Vagina (tissue), 2 donors: ENCODE data around the gene SCN9A. TPM values are rescaled to one million over a fixed set of nuclear protein-coding genes. Genes with fewer than 3 reads are reported as not detected.

Experiments used
- DNase-seq, 2 donors: peaks; one replicate each; pipeline ENCODE4 v3.0.0-alpha.2; 2017; ENCODE audit errors: extremely low spot score in 2 of 2
- H3K27ac ChIP-seq: fragments of 200-600 bp; sonication (generic); one replicate; pipeline ENCODE4 v1.5.1; 2019
- H3K27me3 ChIP-seq: fragments of 200-600 bp; sonication (generic); one replicate; pipeline ENCODE4 v1.5.1; 2019
- H3K36me3 ChIP-seq, 2 donors: fragments of 200-600 bp; sonication (generic); one replicate each; pipeline ENCODE4 v1.5.1; 2017 to 2019
- H3K4me1 ChIP-seq: fragments of 200-600 bp; sonication (generic); one replicate; pipeline ENCODE4 v1.5.1; 2019
- H3K4me3 ChIP-seq, 2 donors: fragments of 200-600 bp; sonication (generic); 1 replicate in 1 of 2; 2 replicates in 1 of 2; pipeline ENCODE4 v1.5.1; 2016 to 2019
- H3K9me3 ChIP-seq: fragments of 200-600 bp; sonication (generic); one replicate; pipeline ENCODE4 v1.5.1; 2019
- POLR2A ChIP-seq, 2 donors: fragments of 450-650 bp; IDR thresholded peaks; one replicate each; pipeline ENCODE4 v1.6.1; 2017; ENCODE audit warnings: antibody characterized with exemption in 2 of 2, mild to moderate bottlenecking in 2 of 2, moderate library complexity in 2 of 2
- POLR2AphosphoS5 ChIP-seq, 2 donors: sonication (generic); formaldehyde crosslinking; IDR thresholded peaks; one replicate each; pipeline ENCODE4 v1.9.0; 2017; ENCODE audit warnings: antibody characterized with exemption in 2 of 2, mild to moderate bottlenecking in 2 of 2, low read depth in 1 of 2; ENCODE audit not compliant: insufficient read depth in 1 of 2
- intact Hi-C: fragments of 100-400 bp; cut with DNase I; formaldehyde crosslinking; loops from one replicate; pipeline ENCODE4 v1.15.1; 2023
- total RNA-seq: library from RNA; depleted of rRNA; stranded (reverse); fragments of >200 nt; gene quantifications from one replicate; pipeline ENCODE4 v1.2.3, GENCODE V29; 2016
- TF ChIP-seq, protein P1 (sequence below), 3 experiments: fragments of 450-650 bp in 2 of 3; fragments of 200-600 bp in 1 of 3; sonication (generic) in 1 of 3; IDR thresholded peaks; one replicate each; pipeline ENCODE4 v1.5.1; 2017 to 2019; ENCODE audit warnings: antibody characterized with exemption in 3 of 3, mild to moderate bottlenecking in 2 of 3, moderate library complexity in 2 of 3

Gene SCN9A
- total RNA-seq, 1 donor from 2014 or later: 4.9 TPM

DNA sequence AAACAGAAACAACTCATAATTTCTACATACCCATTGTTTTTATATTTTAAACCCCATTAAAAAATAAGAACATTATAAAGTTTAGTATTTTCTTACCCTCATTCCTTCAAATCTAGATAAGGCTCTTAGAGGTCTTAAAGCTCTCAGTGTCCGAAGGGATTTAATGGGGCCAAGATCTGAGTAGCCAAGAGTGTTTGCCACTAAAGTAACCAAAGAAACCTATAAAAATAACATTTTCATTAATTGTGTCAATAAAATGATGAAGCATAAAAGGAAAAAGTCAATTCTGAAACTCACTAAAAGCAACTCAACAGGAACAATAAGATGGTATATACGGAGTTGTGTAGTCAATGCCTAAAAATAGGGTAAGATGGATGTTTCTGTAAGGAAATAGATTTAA, 142.5 kb downstream of the SCN9A start:
- no peak overlapping the region for H3K27ac ChIP-seq
- no peaks in the 10 kb centered on the region for H3K27me3 ChIP-seq
- intact Hi-C loops: no loop called here
- no peak for DNase-seq
- no peaks in the 10 kb centered on the region for H3K4me1 ChIP-seq
- H3K9me3 ChIP-seq: no peaks in the 10 kb centered on the region
- H3K4me3 ChIP-seq: no peak overlapping the region
- H3K36me3 ChIP-seq: no peaks in the 10 kb centered on the region
- TF ChIP-seq, protein P1, sequence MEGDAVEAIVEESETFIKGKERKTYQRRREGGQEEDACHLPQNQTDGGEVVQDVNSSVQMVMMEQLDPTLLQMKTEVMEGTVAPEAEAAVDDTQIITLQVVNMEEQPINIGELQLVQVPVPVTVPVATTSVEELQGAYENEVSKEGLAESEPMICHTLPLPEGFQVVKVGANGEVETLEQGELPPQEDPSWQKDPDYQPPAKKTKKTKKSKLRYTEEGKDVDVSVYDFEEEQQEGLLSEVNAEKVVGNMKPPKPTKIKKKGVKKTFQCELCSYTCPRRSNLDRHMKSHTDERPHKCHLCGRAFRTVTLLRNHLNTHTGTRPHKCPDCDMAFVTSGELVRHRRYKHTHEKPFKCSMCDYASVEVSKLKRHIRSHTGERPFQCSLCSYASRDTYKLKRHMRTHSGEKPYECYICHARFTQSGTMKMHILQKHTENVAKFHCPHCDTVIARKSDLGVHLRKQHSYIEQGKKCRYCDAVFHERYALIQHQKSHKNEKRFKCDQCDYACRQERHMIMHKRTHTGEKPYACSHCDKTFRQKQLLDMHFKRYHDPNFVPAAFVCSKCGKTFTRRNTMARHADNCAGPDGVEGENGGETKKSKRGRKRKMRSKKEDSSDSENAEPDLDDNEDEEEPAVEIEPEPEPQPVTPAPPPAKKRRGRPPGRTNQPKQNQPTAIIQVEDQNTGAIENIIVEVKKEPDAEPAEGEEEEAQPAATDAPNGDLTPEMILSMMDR (IDR thresholded peaks at IDR 0.05): no peak
- TF ChIP-seq POLR2A (IDR thresholded peaks at IDR 0.05) (no peak), POLR2AphosphoS5 (IDR thresholded peaks at IDR 0.05; ENCODE audit: insufficient read depth in 1 of 2, low read depth in 1 of 2) (no peak)

- no peak for DNase-seq
- Histone ChIP-seq H3K9me3 (no peaks in the 10 kb centered on the region), H3K36me3 (no peaks in the 10 kb centered on the region), H3K27me3 (no peaks in the 10 kb centered on the region), H3K27ac (no peak overlapping the region), H3K4me3 (no peak overlapping the region), H3K4me1 (no peaks in the 10 kb centered on the region)
- intact Hi-C loops: no loop called here
- no peak for TF ChIP-seq POLR2A (IDR thresholded peaks at IDR 0.05)
- TF ChIP-seq, protein P1 (IDR thresholded peaks at IDR 0.05): no peak
- TF ChIP-seq POLR2AphosphoS5 (IDR thresholded peaks at IDR 0.05; ENCODE audit: insufficient read depth in 1 of 2, low read depth in 1 of 2): no peak
Observed at GRCh38 chr2:166230724-166231070, 145.0 kb downstream of the SCN9A start.

GRCh38 chr2:166230024-166230723, 145.6 kb downstream of the SCN9A start:
- intact Hi-C loops: no loop called here
- H3K4me1 ChIP-seq: no peaks in the 10 kb centered on the region
- H3K4me3 ChIP-seq: no peak overlapping the region
- H3K27me3 ChIP-seq: no peaks in the 10 kb centered on the region
- no peak for DNase-seq
- H3K9me3 ChIP-seq: no peaks in the 10 kb centered on the region
- no peaks in the 10 kb centered on the region for H3K36me3 ChIP-seq
- H3K27ac ChIP-seq: no peak overlapping the region
- TF ChIP-seq POLR2A (IDR thresholded peaks at IDR 0.05): no peak
- no peak for TF ChIP-seq POLR2AphosphoS5 (IDR thresholded peaks at IDR 0.05; ENCODE audit: insufficient read depth in 1 of 2, low read depth in 1 of 2)
- TF ChIP-seq, protein P1 (IDR thresholded peaks at IDR 0.05): no peak

- TF ChIP-seq POLR2AphosphoS5 (IDR thresholded peaks at IDR 0.05; ENCODE audit: insufficient read depth in 1 of 2, low read depth in 1 of 2): no peak
- TF ChIP-seq, protein P1 (IDR thresholded peaks at IDR 0.05): no peak
- no peak for TF ChIP-seq POLR2A (IDR thresholded peaks at IDR 0.05)
- H3K4me1 ChIP-seq: no peaks in the 10 kb centered on the region
- intact Hi-C loops: no loop called here
- no peaks in the 10 kb centered on the region for H3K9me3 ChIP-seq
- DNase-seq: no peak
- no peaks in the 10 kb centered on the region for H3K36me3 ChIP-seq
- no peak overlapping the region for H3K4me3 ChIP-seq
- no peak overlapping the region for H3K27ac ChIP-seq
- no peaks in the 10 kb centered on the region for H3K27me3 ChIP-seq
Observed at GRCh38 chr2:166229678-166230023, 146.1 kb downstream of the SCN9A start.

DNA sequence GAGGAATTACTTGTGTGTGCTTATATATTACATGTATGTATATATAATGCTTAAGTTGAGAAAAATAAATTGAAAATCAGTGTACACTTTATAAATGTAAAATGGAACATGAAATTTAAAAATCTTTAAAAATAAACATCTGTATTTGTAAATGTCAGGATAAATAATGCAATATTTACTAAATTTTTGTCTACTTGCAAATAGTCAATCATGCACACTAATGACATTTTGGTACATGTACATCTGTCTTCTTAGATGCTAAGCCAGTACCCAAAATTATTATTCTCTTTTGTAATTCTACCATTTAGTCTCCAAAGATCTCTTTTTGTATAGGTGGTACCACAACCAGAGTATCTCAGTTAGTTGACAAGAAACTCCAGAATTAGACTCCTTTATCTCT, 151.5 kb downstream of the SCN9A start:
- TF ChIP-seq, protein P1 (IDR thresholded peaks at IDR 0.05): no peak
- TF ChIP-seq POLR2AphosphoS5 (IDR thresholded peaks at IDR 0.05; ENCODE audit: insufficient read depth in 1 of 2, low read depth in 1 of 2): no peak
- TF ChIP-seq POLR2A (IDR thresholded peaks at IDR 0.05): no peak
- Histone ChIP-seq H3K9me3 (no peaks in the 10 kb centered on the region), H3K27me3 (no peaks in the 10 kb centered on the region), H3K27ac (no peak overlapping the region), H3K4me1 (no peaks in the 10 kb centered on the region), H3K4me3 (no peak overlapping the region), H3K36me3 (no peaks in the 10 kb centered on the region)
- DNase-seq: no peak
- intact Hi-C loops: no loop called here
